ENCODE results near the gene ATP1A2. TPM values are rescaled to one million over a fixed set of nuclear protein-coding genes. Genes with fewer than 3 reads are reported as not detected.

The ATP1A2 gene
- total and polyA plus RNA-seq, 2 donors (not counting 3 experiments of a cell fraction or from before 2014, with no cell fraction given) = not detected

GRCh38 chr1:160179336-160179735, 63.8 kb downstream of the ATP1A2 start:
- no peak overlapping the region for H3K4me2 ChIP-seq (ENCODE audit: insufficient read depth, low read length)
- H3K36me3 ChIP-seq (ENCODE audit: control insufficient read depth in 2 of 2, extremely low read depth in 1 of 2, insufficient read depth in 2 of 2, low read length in 2 of 2) = no peaks in the 10 kb centered on the region
- no TSS peak for BruUV-seq (replicated peaks)
- ChIA-PET CTCF (interaction anchor here (1.5 to 1.6 kb wide), 2 partner anchors 14 to 54 kb away, joined by 4 to 7 read pairs; no protein-coding TSS in a partner anchor), POLR2A (no interaction called here)
- dilution Hi-C loops (cut with MboI; ENCODE audit: extremely low pct_ligation_motif_present, low sequenced_read_pairs) = no loop called here
- H3K4me1 ChIP-seq (ENCODE audit: control insufficient read depth, extremely low read depth, insufficient read depth, low read length) = no peaks in the 10 kb centered on the region
- H3K9me3 ChIP-seq (replicated peaks; ENCODE audit: control insufficient read depth, insufficient read depth, low read length) = no peaks in the 10 kb centered on the region
- intact Hi-C loops (cut with micrococcal nuclease) = no loop called here
- TF ChIP-seq MAX (IDR thresholded peaks at IDR 0.05; ENCODE audit: insufficient read depth, insufficient read length) (no peak), GATA2 (IDR thresholded peaks at IDR 0.05; ENCODE audit: insufficient read depth, insufficient read length, low read depth, low read length) (no peak), MYC (IDR thresholded peaks at IDR 0.05; ENCODE audit: low read depth, low read length) (no peak), POLR2A (IDR thresholded peaks at IDR 0.05; ENCODE audit: low read depth, low read length) (no peak), POLR2AphosphoS5 (IDR thresholded peaks at IDR 0.05; ENCODE audit: insufficient read depth, low read depth, low read length) (no peak), EZH2 (IDR thresholded peaks at IDR 0.05; ENCODE audit: borderline replicate concordance, low read depth, low read length, severe bottlenecking) (no peak), FOS (IDR thresholded peaks at IDR 0.05; ENCODE audit: borderline replicate concordance, insufficient read depth, low read length) (no peak), JUN (IDR thresholded peaks at IDR 0.05; ENCODE audit: borderline replicate concordance, insufficient read depth, insufficient read length, low read depth) (no peak), CTCF (IDR thresholded peaks at IDR 0.05; ENCODE audit: extremely low read depth in 1 of 2, insufficient read depth in 1 of 2, low read depth in 1 of 2, low read length in 2 of 2) (no peak)
- FAIRE-seq (no peak), DNase-seq (ENCODE audit: low read depth, low spot score) (no peak)
- H3K27ac ChIP-seq (ENCODE audit: insufficient read depth, low read depth, low read length) = no peak overlapping the region
- H3K9me1 ChIP-seq (replicated peaks; ENCODE audit: control insufficient read depth, extremely low read depth, insufficient read depth, low read length) = no peaks in the 10 kb centered on the region
- H2AFZ ChIP-seq (ENCODE audit: low read depth, low read length) = no peak overlapping the region
- no peak overlapping the region for H3K9ac ChIP-seq (replicated peaks; ENCODE audit: extremely low read depth, insufficient read depth, low read length)
- H3K79me2 ChIP-seq (ENCODE audit: control insufficient read depth, insufficient read depth, low read length) = no peaks in the 10 kb centered on the region
- peaks cover 7 to 12% of the 10 kb centered on the region in 2 experiments for H3K27me3 ChIP-seq (ENCODE audit: control insufficient read depth in 2 of 2, insufficient read depth in 2 of 2, low read length in 2 of 2)
- no peak overlapping the region for H3K4me3 ChIP-seq (replicated peaks in 1 of 3; ENCODE audit: insufficient read depth in 1 of 3, low read depth in 1 of 3, low read length in 3 of 3)
- no peaks in the 10 kb centered on the region for H4K20me1 ChIP-seq (replicated peaks; ENCODE audit: control insufficient read depth, extremely low read depth, insufficient read depth, low read length)

Measured in endothelial cell of umbilical vein (primary cell).